NCI-H1092 (cell line): ENCODE results near the gene ADGRB3.
"Not testable (repeated sequence)": the region's sequence is repeated elsewhere in the genome, so short reads cannot be mapped to it uniquely, and the experiment has no call there.

Experiments
- DNase-seq: peaks from one replicate; lab custom pipeline; 2025; lab: John Stamatoyannopoulos, UW

Gene ADGRB3

DNA sequence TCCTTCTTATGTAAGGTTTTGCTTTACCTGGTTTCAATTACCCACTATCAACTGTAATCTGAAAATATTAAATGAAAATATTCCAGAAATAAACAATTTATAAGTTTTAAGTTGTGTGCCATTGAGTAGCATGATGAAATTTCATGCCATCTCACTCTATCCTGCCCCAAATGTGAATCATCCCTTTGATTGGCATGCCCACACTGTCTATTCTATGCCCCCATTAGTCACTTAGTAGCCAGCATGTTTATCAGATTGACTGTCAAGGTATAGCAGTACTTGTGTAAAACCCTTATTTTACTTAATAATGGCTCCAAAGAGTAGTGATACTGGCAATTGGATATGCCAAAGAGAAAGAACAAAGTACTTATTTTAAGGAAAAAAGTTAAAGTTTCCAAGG, 403.8 kb downstream of the ADGRB3 start:
- DNase-seq = no peak

DNA sequence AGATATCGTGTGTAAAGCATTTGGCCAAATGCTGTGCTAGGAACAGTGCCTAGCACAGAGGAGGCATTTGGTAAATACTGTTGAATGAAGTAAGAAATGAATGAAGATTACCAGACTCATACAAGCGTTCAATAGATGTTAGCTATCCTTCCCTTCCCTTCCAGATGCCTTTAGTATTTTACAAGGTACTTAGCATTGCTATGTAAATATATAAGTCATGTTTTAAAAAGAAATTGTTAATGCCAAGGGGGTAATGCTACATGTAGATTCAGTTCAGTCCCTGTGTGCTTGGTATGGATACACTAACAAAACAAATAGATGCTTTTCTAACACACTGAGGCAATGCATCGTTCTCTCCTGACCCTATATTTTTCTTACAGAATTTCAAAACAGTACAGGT, 407.2 kb downstream of the ADGRB3 start:
- no peak for DNase-seq

DNA sequence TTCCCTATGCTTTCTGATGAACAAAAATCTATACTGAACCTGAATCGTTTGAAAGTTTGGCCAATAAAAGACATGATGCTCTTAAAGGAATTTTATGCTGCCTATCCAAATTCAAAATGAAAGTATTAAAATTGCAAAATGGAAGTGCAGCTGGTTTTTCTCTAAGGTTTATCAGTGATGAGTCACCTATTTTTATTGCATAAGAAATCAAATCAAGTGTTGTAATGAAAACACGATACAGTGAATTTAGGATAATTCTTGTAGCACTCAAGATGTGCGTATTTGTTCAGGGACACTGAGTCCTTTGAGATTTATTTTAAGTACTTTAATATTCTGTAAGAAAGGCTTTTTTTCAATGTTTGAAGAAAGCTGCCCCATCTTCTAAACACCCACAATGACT, 409.5 kb downstream of the ADGRB3 start:
- no peak for DNase-seq

DNA sequence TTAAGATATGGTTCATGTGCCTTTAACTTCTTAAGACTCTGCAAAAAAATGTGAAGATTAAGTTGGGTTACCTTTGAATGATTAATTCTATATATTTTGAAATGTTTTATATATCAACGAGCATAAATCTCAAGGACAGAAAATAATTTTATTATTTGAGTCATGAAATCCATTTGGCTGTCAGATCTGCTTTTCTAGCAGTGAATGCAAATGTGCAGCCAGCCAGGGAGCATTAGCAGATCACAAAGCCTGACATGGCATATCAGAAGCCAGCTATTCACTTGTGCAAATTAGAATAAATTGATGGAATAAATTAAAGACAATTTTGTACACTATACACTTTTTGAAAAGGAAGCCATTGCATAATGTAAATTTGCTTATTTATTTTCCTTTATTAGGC, 424.3 kb downstream of the ADGRB3 start:
- DNase-seq = no peak

DNA sequence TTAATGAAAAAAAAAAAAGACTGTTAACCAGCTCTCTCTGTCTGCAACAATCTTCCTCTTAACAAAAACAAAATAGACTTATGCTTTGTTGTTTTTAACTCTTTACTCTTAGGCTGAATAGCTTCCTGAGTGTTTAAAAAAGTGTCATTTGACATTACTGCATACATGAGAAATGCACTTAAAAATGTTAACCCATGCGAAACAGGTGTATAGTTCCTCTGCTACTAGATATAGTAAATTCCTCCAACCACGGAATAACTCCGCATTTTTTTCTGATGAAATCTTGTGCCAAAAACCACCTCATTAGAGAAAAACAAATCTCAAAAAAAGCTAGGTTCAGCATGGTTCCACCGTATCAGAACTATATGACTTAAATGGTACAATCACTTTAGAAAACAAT, 426.0 kb downstream of the ADGRB3 start:
- DNase-seq = no peak

DNA sequence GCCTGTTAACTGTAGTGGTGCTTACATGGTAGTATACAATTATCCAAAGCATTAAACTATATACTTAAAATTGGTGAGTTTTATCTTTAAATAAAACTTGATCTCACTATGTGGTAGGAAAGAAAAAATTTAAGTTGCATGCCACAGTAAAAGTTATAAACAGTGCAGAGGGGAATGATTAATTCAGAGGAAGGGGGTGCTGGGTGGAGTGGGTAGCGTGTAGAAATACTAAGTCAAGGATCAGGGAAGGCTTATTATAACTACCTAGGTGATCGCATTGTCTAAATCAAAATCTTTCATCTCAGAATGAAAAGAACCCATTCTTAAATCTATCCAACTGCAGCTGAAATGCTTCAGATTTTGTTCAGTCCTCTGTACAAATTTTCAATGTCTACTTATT, 428.3 kb downstream of the ADGRB3 start:
- no peak for DNase-seq

DNA sequence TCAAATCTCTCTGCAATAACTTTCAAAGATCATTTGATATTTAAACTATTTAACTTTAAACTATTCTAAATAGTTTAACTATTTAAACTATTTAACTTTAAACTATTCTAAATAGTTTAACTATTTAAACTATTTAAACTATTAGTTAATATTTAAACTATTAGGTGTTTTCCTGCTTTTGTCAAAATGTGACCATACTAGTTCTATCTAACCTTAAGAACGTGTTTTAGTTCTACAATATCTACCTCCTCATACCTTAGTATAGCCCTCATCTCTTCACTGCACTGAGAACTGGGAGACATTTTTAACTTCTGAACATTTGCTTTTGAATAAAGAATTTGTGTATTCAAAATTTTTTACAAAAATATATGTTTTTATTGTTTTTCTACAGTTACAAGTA, 429.1 kb downstream of the ADGRB3 start:
- DNase-seq = no peak

DNA sequence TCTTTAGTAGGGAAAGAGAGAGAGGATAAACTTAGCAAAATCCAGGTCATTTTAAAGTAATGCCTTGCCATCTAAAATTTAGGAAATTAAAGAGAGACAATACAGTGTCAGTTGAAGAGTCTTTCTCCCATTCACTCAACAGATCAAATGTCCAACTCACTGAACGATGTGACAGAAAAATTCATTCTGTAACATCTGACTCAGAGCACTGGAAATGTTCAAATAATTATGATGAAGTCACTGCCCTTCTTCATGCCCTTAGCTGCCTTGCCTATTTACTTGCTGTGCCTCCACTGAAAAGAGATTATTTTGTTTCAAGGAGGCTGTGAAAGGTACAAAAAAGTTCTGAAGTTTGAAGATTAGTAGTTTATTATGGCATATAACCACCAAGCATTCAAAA, 434.8 kb downstream of the ADGRB3 start:
- DNase-seq = no peak

DNA sequence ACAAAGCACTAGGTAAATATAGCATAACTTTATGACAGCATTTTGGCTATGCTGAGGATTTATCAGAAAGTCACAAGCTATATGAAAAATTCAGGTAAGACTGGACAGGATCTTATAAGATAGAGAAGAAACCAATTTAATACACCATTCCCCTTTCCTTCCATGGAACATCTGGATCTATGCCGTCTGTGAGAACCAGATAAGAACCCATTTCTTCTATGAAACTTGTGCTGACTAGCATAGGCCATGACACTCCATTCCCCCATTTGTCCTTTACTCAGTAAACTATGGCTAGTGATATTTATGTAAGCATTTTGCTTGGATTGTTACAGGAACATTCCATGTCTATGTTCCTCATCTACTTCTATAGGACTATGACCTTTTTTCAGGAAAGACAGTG, 437.7 kb downstream of the ADGRB3 start:
- DNase-seq = no peak

DNA sequence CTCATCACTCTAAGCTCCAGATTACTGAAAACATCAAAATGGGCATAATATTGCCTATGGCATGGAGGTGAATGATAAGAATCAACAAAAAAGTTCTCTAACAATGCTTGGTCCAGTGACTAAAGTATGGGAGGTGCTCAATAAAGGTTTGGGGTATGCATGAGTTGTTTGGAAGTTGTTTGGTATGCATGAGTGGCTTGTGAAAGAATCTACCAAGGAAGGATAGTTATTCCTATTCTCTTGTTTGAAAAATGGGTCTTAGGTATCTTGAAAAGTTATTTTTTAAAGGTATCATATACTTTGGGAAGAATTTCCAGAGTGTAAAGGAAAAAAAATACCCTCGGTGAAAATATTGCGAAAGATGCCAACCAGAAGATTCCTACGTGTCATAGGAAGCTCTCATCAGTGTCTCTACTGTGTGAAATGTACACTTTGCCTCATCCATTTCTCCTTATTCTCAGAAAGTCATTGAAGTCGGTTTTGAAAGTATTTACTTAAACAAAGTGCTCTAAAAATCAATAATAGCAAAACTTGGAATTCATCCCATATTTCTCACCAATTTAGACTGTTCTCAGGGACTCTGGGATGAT, 449.8 kb downstream of the ADGRB3 start:
- no peak for DNase-seq

DNA sequence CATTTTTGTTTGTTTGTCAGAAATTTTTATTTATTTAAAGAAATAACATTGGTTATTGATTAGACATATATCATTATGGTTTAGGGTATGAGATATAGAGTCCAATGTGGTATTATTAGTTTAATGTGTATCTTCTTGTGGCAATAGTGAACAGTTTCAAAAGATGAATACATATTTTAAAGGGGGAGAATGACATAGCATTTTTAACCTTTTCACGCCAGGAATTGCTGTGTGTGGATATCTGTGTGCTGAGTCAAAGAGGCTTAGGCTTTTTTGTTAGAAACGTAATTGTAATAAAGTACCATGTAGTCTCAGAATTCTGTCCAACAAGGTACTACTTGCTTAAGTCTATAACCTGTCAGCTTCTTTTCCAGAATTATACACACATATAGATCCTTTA, 451.6 kb downstream of the ADGRB3 start:
- no peak for DNase-seq

DNA sequence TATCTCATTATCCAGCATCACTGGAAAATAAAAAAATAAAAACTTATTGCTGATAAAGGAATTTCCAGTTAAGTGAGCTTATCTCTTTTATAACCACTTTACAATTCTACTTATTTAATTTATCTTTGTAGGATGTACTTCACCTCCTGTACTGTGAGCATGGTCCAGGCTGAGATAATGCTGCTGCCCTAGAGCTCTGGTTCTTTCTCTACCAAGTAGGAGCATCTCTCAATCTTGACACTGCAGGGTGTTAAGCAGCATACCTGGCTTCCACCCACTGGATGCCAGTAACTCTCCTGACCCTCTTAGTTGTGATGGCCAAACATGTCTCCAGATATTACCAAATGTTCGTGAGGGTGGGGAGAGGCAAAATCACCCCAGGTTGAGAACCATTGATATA, 454.5 kb downstream of the ADGRB3 start:
- DNase-seq = no peak

DNA sequence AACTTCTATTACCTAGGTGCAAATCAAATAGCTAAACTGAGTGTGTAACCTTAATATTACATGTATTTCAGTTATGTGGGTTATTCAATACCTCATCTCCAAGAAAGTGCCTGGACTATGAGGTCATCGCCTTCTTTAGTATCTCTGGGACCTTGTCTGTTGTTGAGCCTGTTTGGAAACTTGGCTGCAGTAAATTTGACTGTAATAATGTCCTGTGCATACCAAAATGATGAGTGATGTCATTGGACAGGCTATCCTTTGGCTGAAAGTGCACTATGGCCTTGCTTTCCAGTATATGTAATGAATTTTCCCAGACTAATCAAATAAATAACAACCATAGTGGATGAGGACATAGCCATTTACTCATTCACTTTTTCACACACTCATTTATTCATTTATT, 455.1 kb downstream of the ADGRB3 start:
- DNase-seq = no peak

DNA sequence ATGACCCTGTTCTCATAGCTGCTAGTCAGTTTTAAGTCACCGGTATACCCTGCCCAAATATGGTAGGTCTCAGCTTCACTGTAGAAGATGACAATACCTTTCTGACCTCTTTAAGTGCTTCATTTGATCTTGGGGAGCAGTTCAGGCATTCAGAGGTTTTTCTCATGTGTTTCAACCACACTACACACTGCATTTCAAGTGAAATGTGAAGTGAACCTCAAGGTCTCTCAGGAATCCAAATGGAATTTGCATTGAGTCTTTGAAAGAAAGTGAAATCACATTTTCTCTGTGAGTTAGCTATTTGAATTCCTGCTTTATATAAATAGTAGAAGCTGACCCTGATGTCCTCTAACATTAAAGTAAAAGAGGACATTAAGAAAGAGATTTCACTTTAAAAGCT, 461.6 kb downstream of the ADGRB3 start:
- no peak for DNase-seq

DNA sequence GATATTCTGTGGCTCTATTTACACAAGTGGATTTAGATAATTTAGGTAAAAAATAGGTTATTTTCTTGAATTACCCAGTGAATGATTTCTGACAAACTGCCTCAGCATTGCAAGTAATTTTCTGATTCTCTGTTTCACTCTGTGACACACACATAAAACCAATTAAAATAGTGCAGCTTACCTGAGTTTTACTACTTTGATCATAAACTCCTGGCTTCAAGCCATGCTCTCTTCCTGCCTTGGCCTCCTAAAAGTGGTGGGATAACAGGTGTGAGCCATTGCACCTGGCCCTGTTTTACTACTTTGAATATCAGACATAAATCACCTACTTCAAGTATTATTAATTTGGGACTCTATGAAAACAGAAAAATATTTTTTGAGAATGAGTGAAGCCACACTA, 462.9 kb downstream of the ADGRB3 start:
- DNase-seq = no peak

DNA sequence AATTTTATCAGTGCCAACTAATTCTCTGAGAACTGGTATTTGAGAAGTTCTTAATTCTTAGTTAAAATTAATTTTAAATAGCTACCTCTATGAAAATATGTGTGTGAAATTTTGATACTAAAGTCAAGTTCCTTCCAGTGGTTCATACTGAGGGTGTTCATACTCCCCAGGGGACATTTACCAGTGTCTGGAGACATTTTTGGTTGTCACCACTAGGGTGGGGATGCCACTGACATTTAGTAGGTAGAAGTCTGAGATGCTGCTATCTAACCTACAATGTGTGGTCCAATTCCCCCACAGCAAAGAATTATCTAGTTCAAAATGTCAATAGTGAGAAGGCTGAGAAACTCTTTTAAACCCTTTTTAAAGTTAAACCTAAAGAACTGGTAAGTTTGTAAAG, 463.8 kb downstream of the ADGRB3 start:
- DNase-seq = no peak

DNA sequence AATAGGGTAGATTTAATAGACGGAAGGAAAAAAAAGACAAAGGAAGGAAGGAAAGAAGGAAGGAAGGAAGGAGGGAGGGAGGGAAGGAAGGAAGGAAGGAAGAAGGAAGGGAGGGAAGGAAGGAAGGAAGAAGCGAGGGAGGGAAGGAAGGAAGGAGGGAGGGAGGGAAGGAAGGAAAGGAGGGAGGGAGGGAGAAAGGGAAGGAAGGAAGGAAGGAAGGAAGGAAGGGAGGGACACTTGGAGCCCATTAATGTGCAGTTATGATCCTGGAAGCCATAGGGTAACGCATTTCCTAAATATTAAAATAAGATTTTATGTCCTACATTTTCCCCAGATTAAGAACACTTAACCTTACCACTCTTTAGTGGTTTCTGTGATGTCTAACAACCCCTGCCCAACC, 465.7 kb downstream of the ADGRB3 start:
- no peak for DNase-seq

DNA sequence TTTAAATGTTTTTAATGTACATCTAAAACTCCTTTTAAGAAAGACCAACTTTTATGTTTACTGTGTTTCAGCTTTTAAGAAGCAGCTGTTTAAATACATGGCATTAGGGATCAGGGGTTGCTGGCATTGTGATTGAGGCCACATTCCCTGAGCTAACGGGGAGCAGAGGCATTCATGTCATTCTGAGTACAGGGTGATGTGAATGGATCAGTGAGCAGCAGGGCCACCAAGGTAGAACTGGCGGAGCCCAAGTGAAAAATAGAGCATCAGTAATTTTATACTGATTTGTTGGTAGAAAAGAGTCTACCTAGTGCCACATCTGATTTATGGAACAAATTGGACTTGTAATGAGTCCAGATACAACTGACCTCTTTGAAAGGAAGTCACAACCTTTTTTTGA, 467.3 kb downstream of the ADGRB3 start:
- no peak for DNase-seq

DNA sequence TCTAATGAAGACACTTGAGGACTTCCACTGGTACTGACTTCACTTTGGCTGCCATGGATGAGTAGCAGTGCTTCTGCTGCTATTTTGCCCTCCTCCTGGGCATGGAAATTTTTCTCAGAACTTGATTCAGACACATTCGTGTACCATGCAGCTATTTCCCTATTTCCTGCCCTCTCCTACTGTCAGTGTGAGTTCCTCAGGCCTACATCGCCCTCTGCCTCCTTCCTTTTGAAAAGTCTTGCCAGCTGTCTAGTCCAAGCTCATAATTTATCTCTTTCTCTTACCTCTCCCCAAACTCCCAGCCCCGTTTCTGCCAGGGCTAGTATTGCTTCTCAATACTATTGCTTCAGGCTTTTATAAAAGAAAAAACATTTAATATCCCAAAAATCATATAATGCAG, 470.2 kb downstream of the ADGRB3 start:
- DNase-seq = no peak

DNA sequence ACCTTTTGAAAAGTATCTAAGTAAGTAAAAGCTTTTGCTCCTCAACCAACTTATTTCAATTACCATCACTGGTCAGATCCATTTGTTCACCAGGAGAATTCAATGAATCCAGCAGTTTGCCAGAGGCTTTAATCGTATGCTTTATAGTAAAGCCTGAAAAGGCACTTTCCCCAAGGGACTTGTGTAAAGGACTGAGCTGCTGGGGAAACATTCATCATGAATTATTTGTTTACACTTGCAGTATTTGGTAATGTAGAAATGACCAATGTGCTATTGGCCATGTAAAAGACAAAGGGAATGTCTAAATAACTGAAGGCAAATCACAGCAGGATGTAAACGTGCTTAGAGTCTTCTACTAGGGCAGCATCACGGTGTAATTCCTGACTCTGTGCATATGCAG, 471.4 kb downstream of the ADGRB3 start:
- DNase-seq = no peak

DNA sequence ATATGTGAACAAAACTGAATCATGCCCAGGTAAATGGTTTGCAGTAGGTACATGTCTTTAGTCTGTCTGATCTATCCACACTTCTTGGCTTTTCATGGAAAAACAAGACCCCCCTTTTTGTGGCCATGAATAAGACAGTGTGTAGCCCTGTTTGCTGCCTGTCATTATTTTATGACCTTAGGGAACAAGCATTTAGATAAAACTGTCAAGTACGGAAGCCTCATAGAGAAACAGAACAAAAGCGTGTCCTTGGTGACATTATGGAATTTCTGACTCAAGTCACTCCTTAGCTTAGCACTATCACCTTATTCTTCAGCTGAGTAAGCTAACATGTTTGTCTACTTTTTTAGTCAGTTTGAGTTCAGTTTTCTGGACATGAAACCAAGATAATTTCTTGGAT, 476.2 kb downstream of the ADGRB3 start:
- no peak for DNase-seq

DNA sequence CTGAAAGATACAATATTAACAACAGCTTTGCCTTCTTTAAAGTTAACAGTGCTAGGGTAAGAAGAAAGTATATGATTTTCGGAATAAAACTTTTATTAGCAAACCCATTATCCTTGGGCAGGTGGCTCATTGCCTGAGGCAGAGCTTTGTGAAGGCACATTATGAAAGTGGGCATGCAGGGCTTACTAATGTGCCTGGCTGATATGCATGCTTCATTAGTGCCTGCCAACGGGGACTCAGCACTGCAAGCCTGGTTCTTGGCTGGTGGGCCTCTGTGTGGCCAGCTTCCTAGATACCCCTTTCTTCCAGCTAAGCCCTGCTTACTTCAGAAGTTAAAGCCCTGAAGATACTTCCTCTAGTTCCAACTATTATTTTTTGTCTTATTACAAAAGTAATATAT, 481.6 kb downstream of the ADGRB3 start:
- DNase-seq = no peak

DNA sequence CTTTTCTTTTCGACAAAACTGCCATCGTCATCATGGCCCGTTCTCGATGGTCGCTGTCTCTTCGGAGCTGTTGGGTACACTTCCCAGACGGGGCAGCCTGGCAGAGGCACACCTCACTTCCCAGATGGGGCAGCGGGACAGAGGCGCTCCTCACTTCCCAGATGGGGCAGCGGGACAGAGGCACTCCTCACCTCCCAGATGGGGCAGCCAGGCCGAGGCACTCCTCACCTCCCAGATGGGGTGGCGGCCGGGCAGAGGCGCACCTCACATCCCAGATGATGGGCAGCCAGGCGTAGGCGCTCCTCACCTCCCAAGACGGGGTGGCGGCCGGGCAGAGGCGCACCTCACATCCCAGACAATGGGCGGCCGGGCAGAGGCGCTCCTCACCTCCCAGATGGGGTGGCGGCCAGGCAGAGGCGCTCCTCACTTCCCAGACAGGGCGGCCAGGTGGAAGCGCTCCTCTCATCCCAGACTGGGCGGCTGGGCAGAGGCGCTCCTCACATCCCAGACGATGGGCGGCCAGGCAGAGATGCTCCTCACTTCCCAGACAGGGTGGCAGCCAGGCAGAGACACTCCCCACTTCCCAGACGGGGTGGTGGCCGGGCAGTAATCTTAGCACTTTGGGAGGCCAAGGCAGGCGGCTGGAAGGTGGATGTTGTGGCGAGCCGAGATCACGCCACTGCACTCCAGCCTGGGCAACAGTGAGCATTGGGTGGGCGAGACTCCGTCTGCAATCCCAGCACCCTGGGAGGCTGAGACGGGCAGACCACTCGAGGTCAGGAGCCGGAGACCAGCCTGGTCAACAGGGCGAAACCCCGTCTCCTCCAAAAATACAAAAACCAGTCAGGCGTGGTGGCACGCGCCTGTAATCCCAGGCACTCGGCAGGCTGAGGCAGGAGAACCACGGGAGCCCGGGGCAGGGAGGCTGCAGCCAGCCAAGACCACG, 486.7 kb downstream of the ADGRB3 start:
- not testable (repeated sequence) for DNase-seq

DNA sequence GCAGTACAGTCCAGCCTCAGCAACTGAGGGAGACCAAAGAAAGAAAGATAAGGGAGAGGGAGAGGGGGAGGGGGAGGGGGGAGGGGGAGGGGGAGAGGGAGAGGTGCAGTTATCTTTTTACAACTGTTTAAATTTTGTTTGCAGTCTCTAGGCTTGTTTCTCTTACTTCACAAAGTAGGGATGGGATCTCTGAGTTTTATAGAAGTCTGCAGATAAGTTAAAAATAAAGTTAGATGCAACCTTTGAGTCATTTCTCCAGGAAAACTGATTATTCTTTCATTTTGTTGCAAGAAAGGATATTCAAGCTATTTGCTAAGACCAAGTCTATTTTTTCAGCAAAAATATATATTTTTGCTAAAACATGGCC, 487.3 kb downstream of the ADGRB3 start:
- no peak for DNase-seq
